Stomach smooth muscle (tissue), 2 donors: ENCODE results near the gene IKZF2.
"Not testable (repeated sequence)": the region's sequence is repeated elsewhere in the genome, so short reads cannot be mapped to it uniquely, and the experiment has no call there.

ENCODE experiments used
- H3K27ac ChIP-seq: one replicate; pipeline ENCODE4 v1.7.0; 2013; ENCODE audit warnings: mild to moderate bottlenecking, low read length, inconsistent platforms
- H3K27me3 ChIP-seq, 2 donors: one replicate each; pipeline ENCODE4 v1.7.0; 2013; ENCODE audit warnings: low read length in 2 of 2; ENCODE audit not compliant: insufficient read depth in 2 of 2, control insufficient read depth in 1 of 2
- H3K36me3 ChIP-seq, 2 donors: one replicate each; pipeline ENCODE4 v1.7.0; 2013; ENCODE audit warnings: low read length in 2 of 2; ENCODE audit not compliant: control insufficient read depth in 2 of 2, insufficient read depth in 2 of 2
- H3K4me1 ChIP-seq: one replicate; pipeline ENCODE4 v1.7.0; 2013; ENCODE audit warnings: low read length; ENCODE audit not compliant: control insufficient read depth, insufficient read depth
- H3K4me3 ChIP-seq, 2 donors: one replicate each; pipeline ENCODE4 v1.7.0; 2013; ENCODE audit warnings: low read length in 2 of 2
- H3K9ac ChIP-seq, 2 donors: one replicate each; pipeline ENCODE4 v1.7.0; 2013; ENCODE audit warnings: low read length in 2 of 2, mild to moderate bottlenecking in 1 of 2
- H3K9me3 ChIP-seq, 2 donors: one replicate each; pipeline ENCODE4 v1.7.0; 2013; ENCODE audit warnings: low read length in 2 of 2; ENCODE audit not compliant: control insufficient read depth in 2 of 2
- donor health status: healthy.
- donor health status: Pancreatic carcinoma.

The IKZF2 gene

GRCh38 chr2:213034585-213034984 lies 116.8 kb downstream of the IKZF2 start:
- Histone ChIP-seq H3K4me3 (no peak overlapping the region), H3K36me3 (no peaks in the 10 kb centered on the region), H3K9me3 (no peaks in the 10 kb centered on the region), H3K9ac (no peak overlapping the region), H3K4me1 (no peaks in the 10 kb centered on the region), H3K27ac (no peak overlapping the region), H3K27me3 (no peaks in the 10 kb centered on the region)

GRCh38 chr2:213032607-213033006 lies 118.8 kb downstream of the IKZF2 start:
- no peaks in the 10 kb centered on the region for H3K9me3 ChIP-seq
- H3K27me3 ChIP-seq: no peaks in the 10 kb centered on the region
- no peak overlapping the region for H3K4me3 ChIP-seq
- no peaks in the 10 kb centered on the region for H3K4me1 ChIP-seq
- H3K27ac ChIP-seq: no peak overlapping the region
- no peaks in the 10 kb centered on the region for H3K36me3 ChIP-seq
- no peak overlapping the region for H3K9ac ChIP-seq

GRCh38 chr2:213022987-213023386 lies 128.4 kb downstream of the IKZF2 start:
- no peak overlapping the region for H3K4me3 ChIP-seq
- no peaks in the 10 kb centered on the region for H3K36me3 ChIP-seq
- H3K4me1 ChIP-seq: no peaks in the 10 kb centered on the region
- H3K9ac ChIP-seq: no peak overlapping the region
- H3K27me3 ChIP-seq: no peaks in the 10 kb centered on the region
- H3K27ac ChIP-seq: no peak overlapping the region
- no peaks in the 10 kb centered on the region for H3K9me3 ChIP-seq

GRCh38 chr2:213021971-213022899 lies 129.2 kb downstream of the IKZF2 start:
- no peaks in the 10 kb centered on the region for H3K4me1 ChIP-seq
- no peak overlapping the region for H3K27ac ChIP-seq
- H3K4me3 ChIP-seq: no peak overlapping the region
- H3K9me3 ChIP-seq: no peaks in the 10 kb centered on the region
- H3K36me3 ChIP-seq: no peaks in the 10 kb centered on the region
- no peak overlapping the region for H3K9ac ChIP-seq
- H3K27me3 ChIP-seq: no peaks in the 10 kb centered on the region

- not testable (repeated sequence) for H3K27me3 ChIP-seq, H3K4me3 ChIP-seq, H3K27ac ChIP-seq, H3K9ac ChIP-seq, H3K36me3 ChIP-seq, H3K9me3 ChIP-seq, H3K4me1 ChIP-seq
Observed at GRCh38 chr2:213020913-213021312, 130.5 kb downstream of the IKZF2 start.

- Histone ChIP-seq H3K9ac (no peak overlapping the region), H3K9me3 (no peaks in the 10 kb centered on the region), H3K4me1 (no peaks in the 10 kb centered on the region), H3K36me3 (no peaks in the 10 kb centered on the region), H3K27ac (no peak overlapping the region), H3K4me3 (no peak overlapping the region), H3K27me3 (no peaks in the 10 kb centered on the region)
Observed at GRCh38 chr2:213020268-213020667, 131.1 kb downstream of the IKZF2 start.

- Histone ChIP-seq H3K27ac (no peak overlapping the region), H3K27me3 (no peaks in the 10 kb centered on the region), H3K9me3 (no peaks in the 10 kb centered on the region), H3K4me1 (no peaks in the 10 kb centered on the region), H3K4me3 (no peak overlapping the region), H3K9ac (no peak overlapping the region), H3K36me3 (no peaks in the 10 kb centered on the region)
Observed at GRCh38 chr2:213019368-213019767, 132.0 kb downstream of the IKZF2 start.

GRCh38 chr2:213018340-213018901 lies 133.0 kb downstream of the IKZF2 start:
- Histone ChIP-seq H3K9ac (no peak overlapping the region), H3K27ac (no peak overlapping the region), H3K27me3 (no peaks in the 10 kb centered on the region), H3K4me3 (no peak overlapping the region), H3K36me3 (no peaks in the 10 kb centered on the region), H3K9me3 (no peaks in the 10 kb centered on the region), H3K4me1 (no peaks in the 10 kb centered on the region)

GRCh38 chr2:213017404-213017803 lies 134.0 kb downstream of the IKZF2 start:
- no peak overlapping the region for H3K27ac ChIP-seq
- H3K27me3 ChIP-seq: no peaks in the 10 kb centered on the region
- no peaks in the 10 kb centered on the region for H3K36me3 ChIP-seq
- no peak overlapping the region for H3K4me3 ChIP-seq
- H3K4me1 ChIP-seq: no peaks in the 10 kb centered on the region
- no peak overlapping the region for H3K9ac ChIP-seq
- H3K9me3 ChIP-seq: no peaks in the 10 kb centered on the region

- no peak overlapping the region for H3K4me3 ChIP-seq
- H3K9me3 ChIP-seq: no peaks in the 10 kb centered on the region
- no peak overlapping the region for H3K9ac ChIP-seq
- H3K27me3 ChIP-seq: no peaks in the 10 kb centered on the region
- no peaks in the 10 kb centered on the region for H3K36me3 ChIP-seq
- no peak overlapping the region for H3K27ac ChIP-seq
- no peaks in the 10 kb centered on the region for H3K4me1 ChIP-seq
Observed at GRCh38 chr2:213016984-213017351, 134.4 kb downstream of the IKZF2 start.
